Right lobe of liver (tissue), 4 donors: Measurements from ENCODE around the gene SECISBP2.
"Not testable (repeated sequence)": the region's sequence is repeated elsewhere in the genome, so short reads cannot be mapped to it uniquely, and the experiment has no call there.

ENCODE experiments used
- CTCF ChIP-seq, 4 donors: fragments of 200-600 bp in 3 of 4; fragments of 450-650 bp in 1 of 4; IDR thresholded peaks; one replicate each; pipeline versions ENCODE4 v1.5.1 to v1.8.0; 2016 to 2022; ENCODE audit warnings: antibody characterized with exemption in 4 of 4, mild to moderate bottlenecking in 2 of 4
- POLR2A ChIP-seq: fragments of 450-650 bp; IDR thresholded peaks from one replicate; pipeline ENCODE4 v1.6.1; 2017; ENCODE audit warnings: antibody characterized with exemption, mild to moderate bottlenecking
- donor health status: DM: no; HTN: no; CAD: no.
- donor health status: DM: no; HTN: no; CAD: no.
- donor health status: DM: no; HTN: yes; CAD: no.

- TF ChIP-seq POLR2A; CTCF (IDR thresholded peaks at IDR 0.05): not testable (repeated sequence)
Observed at GRCh38 chr9:89276040-89276439, 42.3 kb upstream of the SECISBP2 start.
